Stromal cell of bone marrow (primary cell): ENCODE measurements around the gene CALCOCO1.
"Not testable (repeated sequence)": the region's sequence is repeated elsewhere in the genome, so short reads cannot be mapped to it uniquely, and the experiment has no call there.

ENCODE experiments used
- DNase-seq: peaks from one replicate; pipeline ENCODE4 v3.0.0-alpha.2; 2012; ENCODE audit warnings: low read depth

CALCOCO1 gene

GRCh38 chr12:53727310-53728041 is at the start of gene CALCOCO1:
CALCOCO1 (minus strand) TSS chr12:53727452; CDS start chr12:53725242, 2,210 bp downstream.
- peak; percentile 99 for DNase-seq

GRCh38 chr12:53776872-53777271 is 49.6 kb upstream of the CALCOCO1 start:
- DNase-seq: no peak

GRCh38 chr12:53775478-53776145 is 48.4 kb upstream of the CALCOCO1 start:
- peak; percentile 14 for DNase-seq

- DNase-seq: peak; percentile 80
These were observed 43.0 kb upstream of the CALCOCO1 start for GRCh38 chr12:53770281-53770680.

GRCh38 chr12:53768976-53769375 is 41.7 kb upstream of the CALCOCO1 start:
- DNase-seq: no peak

- DNase-seq: no peak
These were observed 39.6 kb upstream of the CALCOCO1 start for GRCh38 chr12:53766881-53767280.

GRCh38 chr12:53765891-53766290 is 38.6 kb upstream of the CALCOCO1 start:
- no peak for DNase-seq

GRCh38 chr12:53764615-53765014 is 37.4 kb upstream of the CALCOCO1 start:
- DNase-seq: no peak

GRCh38 chr12:53762793-53763192 is 35.5 kb upstream of the CALCOCO1 start:
- not testable (repeated sequence) for DNase-seq

GRCh38 chr12:53761306-53761705 is 34.1 kb upstream of the CALCOCO1 start:
- no peak for DNase-seq

GRCh38 chr12:53759261-53759660 is 32.0 kb upstream of the CALCOCO1 start:
- no peak for DNase-seq

GRCh38 chr12:53758730-53759103 is 31.5 kb upstream of the CALCOCO1 start:
- no peak for DNase-seq

- no peak for DNase-seq
These were observed 31.0 kb upstream of the CALCOCO1 start for GRCh38 chr12:53758081-53758729.

GRCh38 chr12:53757101-53757770 is 30.0 kb upstream of the CALCOCO1 start:
- peak; percentile 43 for DNase-seq

- no peak for DNase-seq
These were observed 29.2 kb upstream of the CALCOCO1 start for GRCh38 chr12:53756300-53757100.

- DNase-seq: no peak
These were observed 28.6 kb upstream of the CALCOCO1 start for GRCh38 chr12:53755893-53756292.

GRCh38 chr12:53755451-53755891 is 28.2 kb upstream of the CALCOCO1 start:
- no peak for DNase-seq

GRCh38 chr12:53754633-53755264 is 27.5 kb upstream of the CALCOCO1 start:
- no peak for DNase-seq

GRCh38 chr12:53754188-53754585 is 26.9 kb upstream of the CALCOCO1 start:
- DNase-seq: no peak

- no peak for DNase-seq
These were observed 25.4 kb upstream of the CALCOCO1 start for GRCh38 chr12:53752621-53753020.

GRCh38 chr12:53752192-53752601 is 24.9 kb upstream of the CALCOCO1 start:
- no peak for DNase-seq
